Activated T-helper 17 cell treated with anti-CD3 and anti-CD28 coated beads, Interleukin-2, amount 50 U/mL, for 72 hours (primary cell): ENCODE results near the gene ETV7. TPM values are rescaled to one million over a fixed set of nuclear protein-coding genes. Genes with fewer than 3 reads are reported as not detected.
"Not testable (repeated sequence)": the region's sequence is repeated elsewhere in the genome, so short reads cannot be mapped to it uniquely, and the experiment has no call there.

Source experiments
- ATAC-seq: fragments of 150-1000 bp; cut with Tn5 transposase; replicated peaks from 2 replicates; pipeline ENCODE4 v1.10.0; 2021; ENCODE audit warnings: mild to moderate bottlenecking, moderate library complexity
- H3K27ac Mint-ChIP-seq: one replicate; pipeline ENCODE4 v1.8.0; 2022; ENCODE audit warnings: mixed read lengths
- H3K27me3 Mint-ChIP-seq: one replicate; pipeline ENCODE4 v1.8.0; 2022; ENCODE audit warnings: mixed read lengths
- H3K36me3 Mint-ChIP-seq: one replicate; pipeline ENCODE4 v1.8.0; 2022; ENCODE audit warnings: low read depth, mild to moderate bottlenecking, mixed read lengths
- H3K4me1 Mint-ChIP-seq: one replicate; pipeline ENCODE4 v1.8.0; 2022; ENCODE audit warnings: mixed read lengths
- H3K4me3 Mint-ChIP-seq: one replicate; pipeline ENCODE4 v1.8.0; 2022; ENCODE audit warnings: mild to moderate bottlenecking, mixed read lengths
- H3K9me3 Mint-ChIP-seq: one replicate; pipeline ENCODE4 v1.8.0; 2022; ENCODE audit warnings: mixed read lengths
- total RNA-seq, 2 donors: library from RNA; stranded (reverse); gene quantifications; one replicate each; pipeline ENCODE4 v1.2.3, GENCODE V29; 2022

The ETV7 gene
- total RNA-seq, 2 donors from 2014 or later, result 2.6 to 16.9 TPM

DNA sequence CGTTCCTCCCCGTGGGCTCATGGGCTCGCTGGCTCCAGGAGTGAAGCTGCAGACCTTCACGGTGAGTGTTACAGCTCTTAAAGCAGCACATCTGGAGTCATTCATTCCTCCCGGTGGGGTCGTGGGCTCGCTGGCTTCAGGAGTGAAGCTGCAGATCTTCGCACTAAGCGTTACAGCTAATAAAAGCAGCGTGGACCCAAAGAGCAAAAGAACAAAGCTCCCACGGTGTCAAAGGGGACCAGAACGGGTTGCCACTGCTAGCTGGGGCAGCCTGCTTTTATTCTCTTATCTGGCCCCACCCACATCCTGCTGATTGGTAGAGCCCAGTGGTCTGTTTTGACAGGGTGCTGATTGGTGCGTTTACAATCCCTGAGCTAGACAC lies 24.1 kb downstream of the ETV7 start:
- H3K4me3 Mint-ChIP-seq, H3K9me3 Mint-ChIP-seq, H3K36me3 Mint-ChIP-seq, H3K4me1 Mint-ChIP-seq, ATAC-seq, H3K27ac Mint-ChIP-seq, H3K27me3 Mint-ChIP-seq: not testable (repeated sequence)

DNA sequence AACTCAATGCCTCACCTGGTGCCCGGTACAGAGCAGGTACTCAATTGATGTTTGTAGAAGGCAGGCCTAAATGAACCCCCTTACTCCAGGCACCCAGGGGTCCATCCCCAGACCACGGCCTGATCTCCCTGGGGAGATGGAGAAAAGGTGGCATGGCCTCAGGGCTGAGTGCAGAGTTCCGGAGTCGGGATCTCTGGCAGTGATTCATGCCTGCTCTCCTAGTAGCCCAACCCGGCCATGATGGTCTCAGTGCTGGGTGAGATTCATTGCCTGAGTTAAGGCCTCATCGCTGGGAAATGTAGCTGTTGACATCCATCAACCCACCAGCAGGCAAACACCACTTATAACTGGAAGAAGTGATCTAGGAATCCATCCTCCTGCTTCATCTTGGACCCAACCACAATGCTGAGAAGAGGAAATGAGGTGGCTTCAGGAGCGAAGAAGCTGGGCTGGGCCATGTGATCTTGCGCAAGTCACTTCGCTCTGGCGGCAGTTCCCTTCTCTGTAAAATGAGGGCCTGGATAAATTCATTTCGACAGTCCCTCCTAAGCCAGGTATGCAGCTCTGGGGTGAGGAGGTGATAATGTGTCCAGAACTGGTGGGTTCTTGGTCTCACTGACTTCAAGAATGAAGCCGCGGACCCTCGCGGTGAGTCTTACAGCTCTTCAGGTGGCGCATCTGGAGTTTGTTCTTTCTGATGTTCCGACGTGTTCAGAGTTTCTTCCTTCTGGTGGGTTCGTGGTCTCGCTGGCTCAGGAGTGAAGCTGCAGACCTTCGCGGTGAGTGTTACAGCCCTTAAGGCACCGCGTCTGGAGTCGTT lies 24.7 kb downstream of the ETV7 start:
- Mint-ChIP-seq H3K27me3 (no peaks in the 10 kb centered on the region), H3K4me3 (no peak overlapping the region), H3K9me3 (no peaks in the 10 kb centered on the region), H3K4me1 (no peaks in the 10 kb centered on the region), H3K36me3 (no peaks in the 10 kb centered on the region), H3K27ac (no peak overlapping the region)
- no peak for ATAC-seq

DNA sequence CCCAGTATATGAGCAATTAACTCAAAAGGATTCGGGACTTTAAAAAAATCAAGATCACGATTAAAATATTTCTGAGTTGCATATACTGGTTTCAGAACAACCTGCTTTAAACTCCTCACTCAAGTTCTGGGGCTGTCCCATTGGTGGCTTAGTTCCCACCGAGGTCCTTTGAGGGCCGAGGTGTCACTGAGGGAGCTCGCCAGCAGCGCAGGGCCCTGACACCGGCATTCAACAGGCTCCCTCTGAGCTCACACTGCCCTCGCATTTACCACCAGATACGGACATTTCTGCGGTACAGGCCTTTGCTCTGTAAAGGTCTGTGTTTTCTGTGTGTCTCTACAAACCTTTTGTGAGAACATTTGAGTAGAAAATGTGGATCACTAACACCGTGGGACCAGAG lies 26.4 kb downstream of the ETV7 start:
- no peaks in the 10 kb centered on the region for H3K36me3 Mint-ChIP-seq
- H3K9me3 Mint-ChIP-seq, result no peaks in the 10 kb centered on the region
- no peak overlapping the region for H3K27ac Mint-ChIP-seq
- H3K4me3 Mint-ChIP-seq, result no peak overlapping the region
- no peak for ATAC-seq
- peaks cover 5% of the 10 kb centered on the region for H3K27me3 Mint-ChIP-seq
- H3K4me1 Mint-ChIP-seq, result no peaks in the 10 kb centered on the region

DNA sequence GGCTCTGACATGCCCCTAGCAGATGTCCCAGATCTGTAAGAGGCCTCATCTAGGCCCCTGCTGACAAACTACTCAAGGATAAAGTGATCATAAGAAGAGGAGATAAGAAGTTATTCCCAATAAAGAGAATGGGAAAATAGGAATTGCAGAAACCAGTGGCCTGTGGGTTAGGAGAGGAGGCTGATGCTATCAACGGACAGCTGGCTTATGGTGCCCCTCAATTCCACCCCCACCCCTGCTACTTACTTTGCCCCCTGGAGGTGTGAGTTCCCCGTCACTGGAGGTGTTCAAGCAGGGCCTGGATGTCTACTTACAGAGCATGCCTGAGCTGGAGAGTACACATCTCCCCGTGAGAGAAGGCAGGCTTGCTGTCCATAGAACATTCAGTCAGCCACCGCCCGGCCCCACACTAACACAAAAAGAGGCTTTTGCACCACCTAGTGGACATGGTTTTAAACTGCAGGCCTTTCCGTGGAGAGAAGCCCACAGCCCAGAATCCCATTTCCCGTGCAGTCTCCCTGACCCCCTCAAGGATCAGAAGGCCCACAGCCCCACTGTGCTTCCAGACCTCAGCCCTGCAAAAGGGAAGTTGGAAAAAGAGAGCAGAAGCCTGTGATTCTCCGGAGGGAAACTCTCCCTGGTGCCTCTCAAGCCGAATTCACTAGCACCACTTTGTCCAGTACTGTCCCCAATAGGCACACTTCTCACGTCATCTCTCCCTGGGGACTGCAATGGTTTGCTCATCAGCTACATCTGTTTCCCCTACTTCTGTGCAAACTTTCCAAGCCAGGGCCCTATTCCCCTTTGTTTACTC lies 27.0 kb downstream of the ETV7 start:
- H3K36me3 Mint-ChIP-seq, result no peaks in the 10 kb centered on the region
- no peaks in the 10 kb centered on the region for H3K9me3 Mint-ChIP-seq
- no peak overlapping the region for H3K27ac Mint-ChIP-seq
- peaks cover 5% of the 10 kb centered on the region for H3K27me3 Mint-ChIP-seq
- peak; percentile 65 for ATAC-seq
- H3K4me1 Mint-ChIP-seq, result peaks cover 6% of the 10 kb centered on the region
- H3K4me3 Mint-ChIP-seq, result no peak overlapping the region

DNA sequence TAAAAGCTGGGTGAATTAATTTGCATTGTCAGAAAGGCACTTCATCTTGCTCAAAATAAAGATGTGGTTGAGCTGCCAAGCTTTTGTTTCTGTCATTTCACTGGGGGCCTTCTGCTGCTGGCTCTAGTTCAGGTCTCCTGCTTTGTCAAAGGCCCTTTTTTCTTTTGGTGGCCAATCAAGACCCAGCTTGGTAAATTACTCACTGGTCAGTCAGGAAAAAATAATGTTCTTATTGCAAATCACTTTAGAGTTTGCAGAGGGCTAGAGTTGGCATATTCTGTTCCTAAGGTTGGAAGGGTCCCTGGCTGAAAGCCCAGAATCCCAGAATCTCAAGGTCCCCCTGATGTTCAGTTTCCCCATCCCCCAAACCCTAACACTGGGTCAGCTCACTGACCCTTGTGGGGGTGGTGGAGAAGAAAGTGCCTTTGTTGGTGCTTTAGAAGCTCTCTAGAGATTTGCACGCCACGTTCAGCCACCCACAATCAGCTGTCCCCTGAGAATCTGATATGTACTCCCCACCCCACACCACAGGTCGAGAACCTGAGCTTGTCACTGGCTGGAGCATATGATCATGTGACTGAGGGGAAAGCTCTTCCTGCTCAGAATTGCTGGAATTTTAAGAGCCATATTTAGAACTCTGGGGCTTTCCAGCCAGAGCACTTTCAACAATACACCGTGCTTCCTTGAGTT lies 29.1 kb downstream of the ETV7 start:
- no peaks in the 10 kb centered on the region for H3K36me3 Mint-ChIP-seq
- no peaks in the 10 kb centered on the region for H3K9me3 Mint-ChIP-seq
- no peak overlapping the region for H3K27ac Mint-ChIP-seq
- no peak for ATAC-seq
- peaks cover 8% of the 10 kb centered on the region for H3K4me1 Mint-ChIP-seq
- peaks cover 8% of the 10 kb centered on the region for H3K27me3 Mint-ChIP-seq
- H3K4me3 Mint-ChIP-seq, result no peak overlapping the region

DNA sequence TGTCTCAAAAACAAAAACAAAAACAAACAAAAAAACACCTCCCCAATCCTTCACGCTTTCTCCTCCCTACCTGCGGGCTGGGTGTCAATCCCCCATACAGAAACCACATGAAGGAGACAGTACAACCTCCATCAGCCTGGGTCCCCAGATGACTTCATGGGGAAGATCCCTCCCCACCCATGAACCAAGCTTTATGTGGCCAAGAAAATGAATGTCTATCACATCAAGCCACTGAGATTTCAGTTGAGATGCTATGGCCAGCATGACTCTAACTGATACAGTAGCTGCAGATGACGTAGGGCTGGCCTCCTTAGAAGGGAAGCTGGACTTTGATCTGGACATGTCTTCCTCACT lies 29.6 kb downstream of the ETV7 start:
- H3K4me1 Mint-ChIP-seq, result peaks cover 8% of the 10 kb centered on the region
- no peaks in the 10 kb centered on the region for H3K9me3 Mint-ChIP-seq
- no peaks in the 10 kb centered on the region for H3K36me3 Mint-ChIP-seq

DNA sequence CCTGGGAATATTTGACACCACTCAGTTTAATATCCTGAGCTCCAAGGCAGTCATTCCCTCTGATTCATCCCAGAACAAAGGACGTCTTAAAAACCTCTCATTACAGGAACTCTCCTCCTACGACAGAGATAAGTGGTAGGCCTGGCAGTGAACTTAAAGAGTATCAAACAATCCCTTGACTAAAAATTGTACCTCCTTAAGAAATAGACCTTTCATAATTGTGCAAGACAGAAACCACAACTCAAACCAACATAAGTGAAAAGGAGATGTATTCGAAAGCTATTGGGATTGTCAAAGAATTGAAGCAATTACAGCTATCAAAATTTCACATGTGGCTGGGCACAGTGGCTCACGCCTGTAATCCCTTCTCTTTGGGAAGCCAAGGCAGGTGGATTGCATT lies 31.6 kb downstream of the ETV7 start:
- ATAC-seq, result peak; percentile 76
- Mint-ChIP-seq H3K36me3 (no peaks in the 10 kb centered on the region), H3K27me3 (peaks cover 8% of the 10 kb centered on the region), H3K27ac (peak overlapping the region; percentile 46), H3K4me3 (no peak overlapping the region), H3K4me1 (peaks cover 8% of the 10 kb centered on the region), H3K9me3 (no peaks in the 10 kb centered on the region)

More for the DNA sequence above, 29.6 kb downstream of the ETV7 start:
- peak; percentile 61 for ATAC-seq
- Mint-ChIP-seq H3K27me3 (peaks cover 8% of the 10 kb centered on the region), H3K27ac (no peak overlapping the region), H3K4me3 (no peak overlapping the region)

DNA sequence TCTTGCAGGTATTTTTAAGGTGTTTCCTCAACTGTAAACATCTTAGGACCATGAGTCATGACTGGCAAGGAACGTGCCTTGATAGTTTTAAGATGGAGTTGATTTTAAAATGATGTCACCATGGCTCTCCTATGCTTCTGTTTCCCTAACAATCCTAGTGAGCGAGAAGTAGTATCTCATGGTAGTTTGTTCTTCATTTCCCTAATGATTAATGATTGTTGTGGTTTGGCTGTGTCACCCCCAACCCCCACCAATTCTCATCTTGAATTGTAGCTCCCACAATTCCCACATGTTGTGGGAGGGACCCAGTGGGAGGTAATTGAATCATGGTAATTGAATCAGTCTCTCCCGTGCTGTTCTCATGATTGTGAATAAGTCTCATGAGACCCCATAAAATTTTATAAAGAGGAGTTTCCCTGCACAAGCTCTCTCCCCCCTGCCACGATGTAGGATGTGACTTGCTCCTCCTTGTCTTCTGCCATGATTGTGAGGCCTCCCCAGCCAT lies 34.0 kb downstream of the ETV7 start:
- peaks cover 8% of the 10 kb centered on the region for H3K27me3 Mint-ChIP-seq

DNA sequence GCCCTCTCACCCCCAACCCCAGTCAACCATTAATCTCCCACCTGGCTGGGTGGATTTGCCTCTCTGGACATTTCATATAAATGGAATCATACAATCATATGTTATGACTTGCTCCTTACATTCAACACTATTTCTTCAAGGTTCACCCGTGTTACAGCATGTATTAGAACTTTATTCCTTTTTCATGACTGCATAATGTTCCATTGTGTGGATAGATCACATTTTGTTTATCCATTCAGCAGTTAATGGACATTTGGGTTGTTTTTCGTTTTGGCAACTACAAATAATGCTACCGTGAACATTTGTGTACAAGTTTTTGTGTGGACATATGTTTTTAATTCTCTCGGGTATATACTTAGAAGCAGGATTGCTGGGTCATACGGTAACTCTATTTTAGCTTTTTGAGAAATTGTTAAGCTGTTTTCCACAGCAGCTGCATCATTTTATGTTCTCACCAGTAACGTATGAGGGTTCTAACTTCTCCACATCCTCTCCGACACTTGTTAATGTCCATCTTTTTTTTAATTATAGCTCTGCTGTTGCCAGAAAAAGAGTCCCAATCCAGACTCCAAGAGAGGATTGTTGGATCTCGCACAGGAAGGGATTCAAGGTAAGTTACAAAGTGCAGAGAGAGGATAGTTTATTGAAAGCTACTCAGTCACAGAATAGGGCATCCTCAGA lies 34.9 kb downstream of the ETV7 start:
- Mint-ChIP-seq H3K27me3 (peaks cover 8% of the 10 kb centered on the region), H3K27ac (no peak overlapping the region), H3K9me3 (no peaks in the 10 kb centered on the region), H3K4me3 (no peak overlapping the region), H3K4me1 (peaks cover 8% of the 10 kb centered on the region), H3K36me3 (no peaks in the 10 kb centered on the region)
- no peak for ATAC-seq

More for the DNA sequence above, 34.0 kb downstream of the ETV7 start:
- no peaks in the 10 kb centered on the region for H3K9me3 Mint-ChIP-seq
- no peaks in the 10 kb centered on the region for H3K36me3 Mint-ChIP-seq
- no peak overlapping the region for H3K4me3 Mint-ChIP-seq
- no peak for ATAC-seq
- H3K27ac Mint-ChIP-seq, result no peak overlapping the region
- peaks cover 8% of the 10 kb centered on the region for H3K4me1 Mint-ChIP-seq

DNA sequence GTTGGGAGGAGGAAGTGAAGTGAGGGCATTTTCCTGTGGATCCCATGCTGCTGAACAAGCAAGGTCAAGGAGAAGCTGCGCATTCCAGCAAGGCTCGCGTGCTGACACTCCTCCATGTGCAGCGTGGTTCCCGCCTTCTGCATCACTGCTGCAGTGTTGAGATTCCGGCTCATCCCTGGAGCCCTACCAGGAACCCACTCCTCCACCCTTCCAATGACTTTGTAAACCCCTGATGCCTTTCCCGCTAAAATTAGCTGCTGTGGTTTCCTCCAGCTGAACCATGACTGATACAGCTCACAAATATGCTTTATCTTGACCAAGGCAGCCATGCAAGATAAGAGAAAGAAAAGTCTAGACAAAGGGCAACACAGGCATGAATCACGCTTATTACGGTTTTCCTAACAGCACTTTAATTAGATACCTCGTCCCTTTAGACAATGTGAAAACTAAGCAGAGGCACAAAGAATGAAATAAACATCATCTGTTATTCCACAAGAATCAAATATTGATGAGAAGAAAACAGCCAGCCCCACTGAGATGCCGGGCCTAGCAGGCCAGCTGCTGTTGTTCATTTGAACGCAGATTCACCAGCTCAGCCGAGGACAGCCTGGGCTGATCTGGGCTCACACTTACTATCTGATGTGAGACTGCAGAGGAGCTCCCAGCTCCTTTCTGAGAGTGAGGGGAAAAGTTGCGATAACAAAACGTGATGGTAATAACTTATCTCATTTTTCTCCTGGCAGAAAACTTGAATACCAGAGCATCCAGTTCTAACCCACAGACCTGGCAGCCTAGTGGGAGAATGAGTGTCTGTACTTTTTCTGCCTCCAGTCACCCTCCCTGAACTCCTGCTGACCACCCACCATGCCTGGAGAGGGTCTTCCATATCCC lies 36.5 kb downstream of the ETV7 start:
- no peaks in the 10 kb centered on the region for H3K36me3 Mint-ChIP-seq
- H3K9me3 Mint-ChIP-seq, result no peaks in the 10 kb centered on the region
- H3K27me3 Mint-ChIP-seq, result peaks cover 3% of the 10 kb centered on the region
- no peak overlapping the region for H3K4me3 Mint-ChIP-seq
- H3K4me1 Mint-ChIP-seq, result peaks cover 6% of the 10 kb centered on the region
- ATAC-seq, result no peak
- H3K27ac Mint-ChIP-seq, result no peak overlapping the region

DNA sequence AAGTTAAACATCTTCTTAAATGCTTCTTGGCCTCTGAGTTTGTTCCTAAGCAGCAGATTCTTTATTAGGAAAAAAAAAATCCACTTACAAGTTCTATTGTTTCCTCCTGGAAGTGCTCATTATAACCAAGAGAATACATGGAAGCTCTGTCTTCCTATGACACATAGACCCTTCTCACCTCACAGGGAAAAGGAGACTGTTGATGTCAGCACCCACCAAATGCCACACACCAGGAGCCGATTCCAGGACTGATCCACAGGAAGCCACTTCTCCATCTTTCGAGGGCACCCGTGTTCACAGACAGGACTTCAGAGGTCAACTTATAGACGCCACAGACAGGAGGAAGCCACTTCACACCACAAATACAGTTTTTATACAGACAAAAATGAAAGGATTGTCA lies 37.4 kb downstream of the ETV7 start:
- no peaks in the 10 kb centered on the region for H3K36me3 Mint-ChIP-seq
- no peaks in the 10 kb centered on the region for H3K9me3 Mint-ChIP-seq
- H3K4me3 Mint-ChIP-seq, result no peak overlapping the region
- H3K27ac Mint-ChIP-seq, result no peak overlapping the region
- no peak for ATAC-seq
- peaks cover 3% of the 10 kb centered on the region for H3K27me3 Mint-ChIP-seq
- no peaks in the 10 kb centered on the region for H3K4me1 Mint-ChIP-seq

DNA sequence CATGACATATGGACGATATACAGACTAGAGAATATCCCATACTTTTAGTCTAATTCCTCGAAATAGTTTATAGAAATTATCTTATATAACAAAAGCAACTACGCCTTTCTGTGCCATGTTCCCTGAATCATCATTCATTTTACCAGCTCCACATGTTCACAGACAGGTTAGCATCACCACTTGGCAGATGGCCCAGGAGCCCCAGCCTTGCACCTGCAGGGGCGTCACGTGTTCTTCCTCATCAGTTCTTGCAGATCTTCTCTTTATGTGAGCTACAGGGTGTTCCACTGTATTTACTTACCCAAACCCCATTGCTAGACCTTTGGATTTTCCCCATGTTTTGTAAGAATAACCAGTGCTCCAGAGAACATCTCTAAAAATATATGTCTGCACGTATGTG lies 38.2 kb downstream of the ETV7 start:
- Mint-ChIP-seq H3K36me3 (no peaks in the 10 kb centered on the region), H3K27ac (no peak overlapping the region), H3K27me3 (peaks cover under 1% of the 10 kb centered on the region), H3K4me1 (no peaks in the 10 kb centered on the region), H3K9me3 (no peaks in the 10 kb centered on the region), H3K4me3 (no peak overlapping the region)
- ATAC-seq, result no peak

DNA sequence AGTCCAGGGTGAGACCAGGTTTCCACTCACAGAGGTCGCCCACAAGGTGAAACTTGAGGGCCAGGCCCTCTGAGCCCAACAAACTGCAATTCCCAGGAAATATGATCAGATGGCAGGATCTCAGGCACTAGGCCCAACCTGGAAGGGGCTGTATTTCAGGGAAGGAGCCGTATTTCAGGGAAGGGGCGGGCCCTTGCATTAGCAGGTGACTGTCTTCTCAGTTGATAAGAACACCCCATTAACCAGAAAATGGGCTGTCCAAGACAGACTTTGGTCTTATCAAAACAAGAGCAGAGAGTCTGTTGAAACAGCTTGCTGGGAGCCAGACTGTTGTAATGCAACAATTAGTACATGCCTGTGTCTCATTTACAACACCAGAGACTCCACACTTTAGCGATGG lies 39.8 kb downstream of the ETV7 start:
- ATAC-seq, result no peak
- Mint-ChIP-seq H3K27me3 (no peaks in the 10 kb centered on the region), H3K9me3 (no peaks in the 10 kb centered on the region), H3K27ac (no peak overlapping the region), H3K4me3 (no peak overlapping the region), H3K36me3 (no peaks in the 10 kb centered on the region), H3K4me1 (no peaks in the 10 kb centered on the region)
